Spleen (tissue), 7 donors: ENCODE data around the gene DHX34.

Experiments
- POLR2A ChIP-seq, 3 donors: fragments of 450-650 bp; IDR thresholded peaks; one replicate each; pipeline ENCODE4 v1.5.1; 2017; ENCODE audit warnings: antibody characterized with exemption in 3 of 3, mild to moderate bottlenecking in 1 of 3
- POLR2AphosphoS5 ChIP-seq, 3 donors: sonication (generic); formaldehyde crosslinking; IDR thresholded peaks; one replicate each; pipeline ENCODE4 v1.5.1; 2017; ENCODE audit warnings: antibody characterized with exemption in 3 of 3
- TF ChIP-seq, protein P1 (sequence below), 11 experiments: fragments of 200-600 bp in 7 of 11; fragments of 450-650 bp in 4 of 11; sonication (generic) in 4 of 11; IDR thresholded peaks in 8 of 11; conservative IDR thresholded peaks in 3 of 11; 1 replicate in 7 of 11; 2 replicates in 4 of 11; pipeline versions ENCODE4 v1.4.0 to v1.8.0; 2016 to 2021; ENCODE audit warnings: antibody characterized with exemption in 11 of 11, inconsistent platforms in 4 of 11, mild to moderate bottlenecking in 1 of 11
- donor health status: DM: no; HTN: no; CAD: no; lungs with moderate emphysema.
- donor health status: DM: no; HTN: no; CAD: no.
- donor health status: DM: no; HTN: no; CAD: no.

DNA sequence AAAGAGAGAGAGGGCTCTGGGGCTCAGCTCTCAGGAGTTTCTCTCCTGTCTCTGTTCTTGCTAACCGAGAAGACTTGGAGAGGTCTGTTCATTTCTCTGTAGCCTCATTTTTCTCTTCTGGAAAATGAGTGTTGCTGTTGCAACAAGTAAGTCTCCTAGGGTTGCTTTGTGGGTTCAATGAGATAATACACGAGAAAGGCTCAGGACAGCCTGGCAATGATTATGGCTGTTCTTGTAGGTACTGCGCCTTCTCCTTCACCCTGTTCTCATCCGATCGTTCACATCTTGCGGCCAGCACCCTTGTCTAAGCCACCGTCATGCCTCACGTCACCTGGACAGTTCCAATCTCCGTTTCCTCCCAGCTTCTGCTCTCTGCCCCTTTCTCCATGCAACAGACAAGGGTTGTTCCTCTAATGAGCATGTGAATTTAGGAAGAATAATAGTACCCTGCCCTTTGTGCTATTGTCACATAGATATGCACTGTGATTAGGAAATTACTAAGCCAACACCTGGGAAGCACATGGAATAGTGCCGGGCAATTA, 35.3 kb upstream of the DHX34 start:
- TF ChIP-seq POLR2A (IDR thresholded peaks at IDR 0.05) (no peak), POLR2AphosphoS5 (IDR thresholded peaks at IDR 0.05) (peak in 1 of 3 donors; percentile 69)
- TF ChIP-seq, protein P1, sequence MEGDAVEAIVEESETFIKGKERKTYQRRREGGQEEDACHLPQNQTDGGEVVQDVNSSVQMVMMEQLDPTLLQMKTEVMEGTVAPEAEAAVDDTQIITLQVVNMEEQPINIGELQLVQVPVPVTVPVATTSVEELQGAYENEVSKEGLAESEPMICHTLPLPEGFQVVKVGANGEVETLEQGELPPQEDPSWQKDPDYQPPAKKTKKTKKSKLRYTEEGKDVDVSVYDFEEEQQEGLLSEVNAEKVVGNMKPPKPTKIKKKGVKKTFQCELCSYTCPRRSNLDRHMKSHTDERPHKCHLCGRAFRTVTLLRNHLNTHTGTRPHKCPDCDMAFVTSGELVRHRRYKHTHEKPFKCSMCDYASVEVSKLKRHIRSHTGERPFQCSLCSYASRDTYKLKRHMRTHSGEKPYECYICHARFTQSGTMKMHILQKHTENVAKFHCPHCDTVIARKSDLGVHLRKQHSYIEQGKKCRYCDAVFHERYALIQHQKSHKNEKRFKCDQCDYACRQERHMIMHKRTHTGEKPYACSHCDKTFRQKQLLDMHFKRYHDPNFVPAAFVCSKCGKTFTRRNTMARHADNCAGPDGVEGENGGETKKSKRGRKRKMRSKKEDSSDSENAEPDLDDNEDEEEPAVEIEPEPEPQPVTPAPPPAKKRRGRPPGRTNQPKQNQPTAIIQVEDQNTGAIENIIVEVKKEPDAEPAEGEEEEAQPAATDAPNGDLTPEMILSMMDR (IDR thresholded peaks at IDR 0.05 in 8 of 11, conservative IDR thresholded peaks at IDR 0.05 in 3 of 11): no peak
